ENCODE data around the gene SFTA2. TPM values are rescaled to one million over a fixed set of nuclear protein-coding genes. Genes with fewer than 3 reads are reported as not detected.

The SFTA2 gene
- total and polyA plus RNA-seq, 9 of the 15 experiments (the other 6 are each of a cell fraction or from before 2014, with no cell fraction given): not detected

GRCh38 chr6:30928677-30929076 lies 3.3 kb downstream of the SFTA2 start:
- H3K9me1 ChIP-seq (ENCODE audit: control insufficient read depth, insufficient read depth, low read length): no peaks in the 10 kb centered on the region
- peak in 1 of 2 experiments; percentile 96; a peak in 2 of 3 replicates for TF ChIP-seq CBX3 (IDR thresholded peaks at IDR 0.05; ENCODE audit: borderline replicate concordance in 1 of 2, low read length in 2 of 2)
- no peak for TF ChIP-seq GTF3C2 (IDR thresholded peaks at IDR 0.05; ENCODE audit: borderline replicate concordance, extremely low read depth, insufficient read length)
- TF ChIP-seq USF1 (CRISPR knock-in tag; IDR thresholded peaks at IDR 0.05): peak; percentile 90
- no peak for TF ChIP-seq ESRRB (CRISPR knock-in tag; IDR thresholded peaks at IDR 0.05; ENCODE audit: borderline replicate concordance)
- TF ChIP-seq DACH1 (IDR thresholded peaks at IDR 0.05; ENCODE audit: partially characterized antibody): no peak
- TF ChIP-seq FOXP4 (CRISPR knock-in tag; IDR thresholded peaks at IDR 0.05; ENCODE audit: borderline replicate concordance): no peak
- no peak for TF ChIP-seq CREB3L1 (IDR thresholded peaks at IDR 0.05; ENCODE audit: borderline replicate concordance, low read depth)
- TF ChIP-seq EZH2 (IDR thresholded peaks at IDR 0.05; ENCODE audit: borderline replicate concordance, low read depth, low read length): no peak
- TF ChIP-seq POLR2B (IDR thresholded peaks at IDR 0.05; ENCODE audit: low read depth, partially characterized antibody): no peak
- TF ChIP-seq ZBTB34 (CRISPR knock-in tag; IDR thresholded peaks at IDR 0.05): no peak
- 0 out of 2 replicates have a peak, but pooled peaks have one; percentile 13 for TF ChIP-seq L3MBTL2 (IDR thresholded peaks at IDR 0.05)

More at GRCh38 chr6:30928677-30929076, 3.3 kb downstream of the SFTA2 start:
- ATAC-seq (no peak), FAIRE-seq (peak; percentile 51), DNase-seq (ENCODE audit: extremely low read depth in 1 of 4, low spot score in 3 of 4) (peak in 2 of 4 experiments; percentile 46 to 48)
- no peaks in the 10 kb centered on the region for H3K79me2 ChIP-seq (ENCODE audit: control insufficient read depth, insufficient read depth, low read length)
- no peak overlapping the region for H3K4me3 ChIP-seq
- H3K27ac ChIP-seq (ENCODE audit: extremely low read depth, low read depth, low read length): no peak overlapping the region
- H2AFZ ChIP-seq (ENCODE audit: low read depth, low read length): no peak overlapping the region
- in situ Hi-C loops (cut with MboI) (no loop called here), intact Hi-C loops (cut with micrococcal nuclease) (no loop called here)
- H3K27me3 ChIP-seq (ENCODE audit: control insufficient read depth in 2 of 2, insufficient read depth in 2 of 2, low read length in 2 of 2): peaks cover 0 to 13% of the 10 kb centered on the region in 2 experiments; a peak in 2 of 5 replicates
- no peak overlapping the region for H3K4me2 ChIP-seq (ENCODE audit: insufficient read depth, low read length)
- H3K36me3 ChIP-seq (ENCODE audit: control insufficient read depth, insufficient read depth, low read length): peaks cover 22% of the 10 kb centered on the region; the same call in 2 of the 3 replicates
- peaks cover 4% of the 10 kb centered on the region; the same call in 1 of the 2 replicates for H3K9me3 ChIP-seq (replicated peaks; ENCODE audit: control insufficient read depth, insufficient read depth, low read depth, low read length)
- H3K9ac ChIP-seq (ENCODE audit: insufficient read depth in 1 of 2, low read depth in 2 of 2, low read length in 2 of 2): no peak overlapping the region
- BruUV-seq (replicated peaks): no TSS peak
- WGBS (ENCODE audit: insufficient coverage, low coverage, missing lambda C conversion rate): 91% methylated on average over 3 of the region's 3 CpGs
- POLR2A ChIA-PET: interaction anchor here (0.6 to 2.4 kb wide), 3 partner anchors 8 to 84 kb away, joined by 3 to 12 read pairs (median 6); no protein-coding TSS in a partner anchor
- CTCF ChIA-PET (ENCODE audit: low intra/inter-chr PET ratio): no interaction called here
- peaks cover 0 to 7% of the 10 kb centered on the region in 2 experiments; a peak in 2 of 5 replicates for H3K4me1 ChIP-seq (replicated peaks in 1 of 2; ENCODE audit: control insufficient read depth in 2 of 2, insufficient read depth in 2 of 2, low read length in 2 of 2)
- H4K20me1 ChIP-seq (replicated peaks; ENCODE audit: control insufficient read depth, insufficient read depth, low read length): no peaks in the 10 kb centered on the region

Measured in K562 (cell line).